Measurements from ENCODE around the gene RANGRF. TPM values are rescaled to one million over a fixed set of nuclear protein-coding genes. Genes with fewer than 3 reads are reported as not detected.

The RANGRF gene, protein sequence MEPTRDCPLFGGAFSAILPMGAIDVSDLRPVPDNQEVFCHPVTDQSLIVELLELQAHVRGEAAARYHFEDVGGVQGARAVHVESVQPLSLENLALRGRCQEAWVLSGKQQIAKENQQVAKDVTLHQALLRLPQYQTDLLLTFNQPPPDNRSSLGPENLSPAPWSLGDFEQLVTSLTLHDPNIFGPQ
- total RNA-seq: 11.5 and 15.5 TPM in 2 replicates

DNA sequence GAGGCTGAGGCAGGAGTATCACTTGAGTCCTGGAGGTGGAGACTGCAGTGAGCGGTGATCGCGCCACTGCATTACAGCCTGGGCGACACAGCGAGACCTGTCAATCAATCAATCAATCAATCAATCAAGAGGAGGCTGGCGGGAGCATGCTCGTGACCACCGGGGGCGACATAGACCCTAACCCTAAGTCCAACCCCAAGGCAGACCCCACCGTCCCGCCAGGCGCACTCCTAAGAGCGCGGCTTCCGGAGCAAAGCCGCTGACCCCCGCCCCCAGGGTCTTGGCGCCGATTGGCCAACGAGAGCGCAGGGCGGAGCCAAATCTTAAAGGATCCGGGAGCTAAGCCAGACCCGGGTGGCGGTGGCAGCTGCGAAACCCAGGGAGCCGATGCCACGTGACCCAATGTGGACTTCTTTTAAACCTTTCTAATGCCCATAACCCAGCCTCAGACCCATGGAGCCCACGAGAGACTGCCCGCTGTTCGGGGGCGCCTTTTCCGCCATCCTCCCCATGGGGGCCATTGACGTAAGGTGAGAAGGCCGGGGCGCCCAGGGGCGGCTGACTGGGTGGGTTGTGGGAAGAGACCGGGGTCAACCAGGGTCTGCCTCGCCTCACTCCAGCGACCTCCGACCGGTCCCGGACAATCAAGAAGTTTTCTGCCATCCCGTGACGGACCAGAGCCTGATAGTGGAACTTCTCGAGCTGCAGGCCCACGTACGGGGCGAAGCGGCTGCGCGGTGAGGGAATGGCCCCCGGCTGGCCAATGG, at the start of gene RANGRF:
TSS of gene RANGRF (plus strand) at position 335 of the 767 bp plus-strand sequence. CDS start at position 454, 119 bp downstream.

DNA sequence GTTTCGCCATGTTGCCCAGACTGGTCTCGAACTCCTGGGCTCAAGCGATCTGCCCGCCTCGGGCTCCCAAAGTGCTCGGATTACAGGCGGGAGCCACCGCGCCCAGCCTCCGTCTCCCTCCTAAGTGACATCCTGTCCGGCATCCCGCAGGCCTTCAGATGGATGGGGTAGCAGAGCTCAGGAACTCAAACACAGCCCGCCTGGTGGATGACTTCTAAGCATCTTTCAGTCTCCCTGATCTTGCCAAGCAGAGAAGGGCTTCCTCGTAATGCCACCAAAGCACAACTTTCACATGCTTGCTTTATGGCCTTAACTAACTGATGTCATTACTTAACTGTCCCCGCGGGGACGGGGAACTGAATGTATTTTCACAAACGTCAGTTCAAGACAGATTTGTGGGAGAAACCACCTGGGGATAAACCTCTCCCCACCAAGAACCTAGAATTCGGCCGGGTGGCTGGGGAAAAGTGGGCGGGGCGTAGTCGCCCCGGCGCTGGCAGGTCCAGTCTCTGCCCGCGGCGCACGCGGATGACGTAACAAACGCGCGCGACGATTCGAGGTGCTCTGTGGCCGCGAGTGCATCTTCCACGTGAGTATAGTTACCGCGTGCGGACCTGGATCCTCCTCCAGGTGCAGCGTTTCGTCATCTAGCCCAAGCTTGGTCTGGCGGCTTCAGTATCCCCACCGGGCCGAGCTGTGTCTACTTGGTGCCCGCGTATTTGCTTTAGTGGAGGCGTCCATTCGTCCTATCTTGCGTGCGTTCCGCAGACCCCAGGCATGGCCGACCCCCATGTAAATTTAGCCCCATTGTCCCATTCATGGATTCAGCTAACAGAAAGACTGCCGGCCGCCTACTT, 39.5 kb upstream of the RANGRF start, which contains the start of gene PFAS:
TSS of gene PFAS (plus strand) at position 539 of the 857 bp plus-strand sequence. CDS start 4,649 bp downstream, outside the sequence.

DNA sequence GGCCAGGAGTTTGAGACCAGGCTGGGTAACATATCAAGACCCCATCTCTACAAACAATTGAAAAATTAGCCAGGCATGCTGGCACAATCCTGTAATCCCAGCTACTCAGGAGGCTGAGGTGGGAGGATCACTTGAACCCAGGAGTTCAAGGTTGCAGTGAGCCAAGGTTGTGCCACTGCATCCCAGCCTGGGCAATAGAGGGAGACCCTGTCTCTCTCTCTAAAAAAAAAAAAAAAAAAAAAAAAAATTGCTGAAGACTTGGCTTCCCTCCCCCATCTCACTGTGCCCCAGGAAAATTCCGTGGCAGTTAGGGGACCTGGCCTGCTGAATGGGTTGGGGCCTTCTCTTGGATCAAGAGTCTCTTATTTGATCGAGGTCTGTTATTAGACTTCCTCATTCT, 51.1 kb downstream of the RANGRF start, which contains the start of gene ODF4:
TSS of gene ODF4 (plus strand) at position 301 of the 400 bp plus-strand sequence. CDS start 212 bp downstream, outside the sequence.

Small RNA genes within 50 kb of the gene (small RNA-seq; reads per million reads assigned to genes)
- not detected for gene RF00265

Other genes starting within 250 kb of the RANGRF start
- not detected in 2 replicates for gene ALOX15B, start 249.6 kb upstream of the RANGRF start, total RNA-seq
- 0.12 TPM in 1 of 2 replicates, not detected in the other for gene ALOX12B, start 201.0 kb upstream of the RANGRF start, total RNA-seq
- gene ALOXE3, start 170.2 kb upstream of the RANGRF start, total RNA-seq: under 0.01 TPM in 1 of 2 replicates, not detected in the other
- gene HES7, start 164.6 kb upstream of the RANGRF start, total RNA-seq: 0.16 and 0.73 TPM in 2 replicates
- gene PER1, start 136.3 kb upstream of the RANGRF start, total RNA-seq: 12.3 and 17.2 TPM in 2 replicates
- 4.4 and 5.5 TPM in 2 replicates for gene VAMP2, start 125.7 kb upstream of the RANGRF start, total RNA-seq
- 11.0 and 14.8 TPM in 2 replicates for gene TMEM107, start 112.3 kb upstream of the RANGRF start, total RNA-seq
- gene BORCS6, start 98.5 kb upstream of the RANGRF start, total RNA-seq: 5.8 and 7.8 TPM in 2 replicates
- 2.1 and 6.1 TPM in 2 replicates for gene AURKB, start 78.1 kb upstream of the RANGRF start, total RNA-seq
- 6.6 and 8.8 TPM in 2 replicates for gene CTC1, start 40.6 kb upstream of the RANGRF start, total RNA-seq
- gene PFAS, start 39.4 kb upstream of the RANGRF start, total RNA-seq: 13.6 and 22.6 TPM in 2 replicates
- gene SLC25A35, start 6.7 kb downstream of the RANGRF start, total RNA-seq: 0.81 and 1.2 TPM in 2 replicates
- gene ARHGEF15, start 21.6 kb downstream of the RANGRF start, total RNA-seq: not detected in 2 replicates
- gene ODF4, start 51.2 kb downstream of the RANGRF start, total RNA-seq: not detected in 2 replicates
- 1,352 and 1,970 TPM in 2 replicates for gene RPL26, start 94.5 kb downstream of the RANGRF start, total RNA-seq
- gene RNF222, start 109.2 kb downstream of the RANGRF start, total RNA-seq: not detected in 2 replicates
- gene NDEL1, start 147.2 kb downstream of the RANGRF start, total RNA-seq: 115 and 118 TPM in 2 replicates